ENCODE data around the gene SLC6A9.

SLC6A9 gene

DNA sequence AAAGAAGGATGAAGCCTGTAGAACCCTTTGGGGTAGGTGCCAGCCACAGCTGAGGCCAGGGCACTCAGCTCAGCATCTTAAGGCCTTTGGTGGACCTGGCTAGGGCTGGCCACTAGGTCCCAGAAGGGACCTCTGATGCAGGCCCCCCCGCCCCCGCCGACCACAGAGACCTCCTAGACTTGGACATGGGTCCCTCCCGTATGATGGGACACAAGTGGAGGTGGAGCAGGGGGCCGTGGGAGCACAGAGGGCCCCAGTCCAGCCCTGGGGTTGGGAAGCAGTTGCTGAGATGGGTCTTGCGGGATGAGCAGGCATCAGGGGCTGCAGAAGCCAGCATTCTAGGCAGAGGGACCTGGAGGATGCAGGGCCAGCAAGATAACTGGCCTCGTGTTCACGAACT lies 49.0 kb downstream of the SLC6A9 start:
- TF ChIP-seq, protein P1, sequence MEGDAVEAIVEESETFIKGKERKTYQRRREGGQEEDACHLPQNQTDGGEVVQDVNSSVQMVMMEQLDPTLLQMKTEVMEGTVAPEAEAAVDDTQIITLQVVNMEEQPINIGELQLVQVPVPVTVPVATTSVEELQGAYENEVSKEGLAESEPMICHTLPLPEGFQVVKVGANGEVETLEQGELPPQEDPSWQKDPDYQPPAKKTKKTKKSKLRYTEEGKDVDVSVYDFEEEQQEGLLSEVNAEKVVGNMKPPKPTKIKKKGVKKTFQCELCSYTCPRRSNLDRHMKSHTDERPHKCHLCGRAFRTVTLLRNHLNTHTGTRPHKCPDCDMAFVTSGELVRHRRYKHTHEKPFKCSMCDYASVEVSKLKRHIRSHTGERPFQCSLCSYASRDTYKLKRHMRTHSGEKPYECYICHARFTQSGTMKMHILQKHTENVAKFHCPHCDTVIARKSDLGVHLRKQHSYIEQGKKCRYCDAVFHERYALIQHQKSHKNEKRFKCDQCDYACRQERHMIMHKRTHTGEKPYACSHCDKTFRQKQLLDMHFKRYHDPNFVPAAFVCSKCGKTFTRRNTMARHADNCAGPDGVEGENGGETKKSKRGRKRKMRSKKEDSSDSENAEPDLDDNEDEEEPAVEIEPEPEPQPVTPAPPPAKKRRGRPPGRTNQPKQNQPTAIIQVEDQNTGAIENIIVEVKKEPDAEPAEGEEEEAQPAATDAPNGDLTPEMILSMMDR (IDR thresholded peaks at IDR 0.05; ENCODE audit: control insufficient read depth, insufficient read depth, low read depth, low read length, missing control alignments) = no peak
- no peak for DNase-seq (ENCODE audit: low read depth)

GRCh38 chr1:43981636-43982035 lies 49.6 kb downstream of the SLC6A9 start:
- TF ChIP-seq, protein P1 (IDR thresholded peaks at IDR 0.05; ENCODE audit: control insufficient read depth, insufficient read depth, low read depth, low read length, missing control alignments) = no peak
- H3K4me3 ChIP-seq (ENCODE audit: control insufficient read depth, low read depth, low read length) = no peak overlapping the region
- DNase-seq (ENCODE audit: low read depth) = no peak

More for the DNA sequence above, 49.0 kb downstream of the SLC6A9 start:
- no peak overlapping the region for H3K4me3 ChIP-seq (ENCODE audit: control insufficient read depth, low read depth, low read length)

- peak overlapping the region; percentile 49 for H3K4me3 ChIP-seq (ENCODE audit: control insufficient read depth, low read depth, low read length)
- TF ChIP-seq, protein P1 (IDR thresholded peaks at IDR 0.05; ENCODE audit: control insufficient read depth, insufficient read depth, low read depth, low read length, missing control alignments) = no peak
- no peak for DNase-seq (ENCODE audit: low read depth)
Observed at GRCh38 chr1:43981135-43981491, 50.1 kb downstream of the SLC6A9 start.

- peak overlapping the region; percentile 49 for H3K4me3 ChIP-seq (ENCODE audit: control insufficient read depth, low read depth, low read length)
Observed at GRCh38 chr1:43980255-43981134, 50.8 kb downstream of the SLC6A9 start.

DNA sequence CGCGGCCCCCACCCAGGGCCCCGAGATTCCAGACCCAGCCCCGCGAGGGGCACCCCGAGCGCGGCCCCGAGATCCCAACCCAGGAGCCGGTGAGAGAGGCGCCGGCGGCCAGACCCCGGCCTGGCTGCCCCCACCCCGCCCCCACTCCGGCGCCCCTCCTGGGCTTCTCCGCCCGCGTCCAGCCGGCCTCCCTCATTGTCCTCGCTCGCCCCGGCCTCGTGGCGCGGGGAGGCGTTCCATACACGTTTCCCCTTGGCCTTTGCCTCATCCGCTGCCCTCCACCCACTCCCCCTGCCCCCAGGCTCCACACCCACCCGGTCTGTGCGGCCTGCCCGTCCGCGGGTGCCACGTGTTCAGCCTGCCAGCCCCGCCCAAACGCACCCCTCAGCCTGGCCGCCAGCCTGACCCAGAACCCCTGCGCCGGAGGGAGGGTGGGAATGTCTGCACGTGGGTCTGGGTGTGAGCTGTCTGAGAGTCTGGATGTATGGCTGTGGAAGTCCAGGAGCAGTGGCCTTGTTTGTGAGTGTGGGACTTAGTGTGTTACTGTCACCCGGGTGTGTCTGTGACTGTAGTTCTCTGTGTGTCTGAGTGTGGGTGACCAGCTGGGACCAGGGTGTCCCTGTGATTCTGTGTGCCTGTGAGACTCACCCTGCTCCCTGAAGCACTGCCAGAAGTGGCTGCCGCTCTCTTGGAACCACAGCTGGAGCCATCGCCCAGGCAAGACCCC lies 51.6 kb downstream of the SLC6A9 start:
- TF ChIP-seq, protein P1 (IDR thresholded peaks at IDR 0.05; ENCODE audit: control insufficient read depth, insufficient read depth, low read depth, low read length, missing control alignments) = no peak
- peak overlapping the region; percentile 49 for H3K4me3 ChIP-seq (ENCODE audit: control insufficient read depth, low read depth, low read length)
- DNase-seq (ENCODE audit: low read depth) = no peak

More at GRCh38 chr1:43980255-43981134, 50.8 kb downstream of the SLC6A9 start:
- DNase-seq (ENCODE audit: low read depth) = no peak
- TF ChIP-seq, protein P1 (IDR thresholded peaks at IDR 0.05; ENCODE audit: control insufficient read depth, insufficient read depth, low read depth, low read length, missing control alignments) = no peak

DNA sequence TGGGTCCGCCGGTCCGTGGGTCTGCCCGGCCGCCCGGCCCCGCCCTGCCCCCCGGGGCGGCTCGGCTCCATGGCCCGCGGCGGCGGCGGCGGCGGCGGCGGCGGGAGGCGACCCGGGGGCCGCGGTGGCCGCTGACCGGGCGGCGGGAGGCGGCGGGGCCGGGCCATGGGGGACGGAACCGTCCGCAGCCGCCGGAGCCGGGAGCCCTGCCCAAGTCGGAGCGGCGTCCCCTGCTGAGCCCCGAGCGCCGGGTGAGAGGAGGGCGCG lies 52.1 kb downstream of the SLC6A9 start:
- TF ChIP-seq, protein P1 (IDR thresholded peaks at IDR 0.05; ENCODE audit: control insufficient read depth, insufficient read depth, low read depth, low read length, missing control alignments) = no peak
- no peak for DNase-seq (ENCODE audit: low read depth)
- H3K4me3 ChIP-seq (ENCODE audit: control insufficient read depth, low read depth, low read length) = peak overlapping the region; percentile 49

Measured in AG09309 (cell line).